Panc1 (cell line): Measurements from ENCODE around the gene CPA2. TPM values are rescaled to one million over a fixed set of nuclear protein-coding genes. Genes with fewer than 3 reads are reported as not detected.

ENCODE experiments used
- ATAC-seq: fragments of 200-7000 bp; cut with Tn5 transposase; 2 replicates; pipeline ENCODE4 v1.9.1; 2020; ENCODE audit warnings: mild to moderate bottlenecking, moderate library complexity
- BruUV-seq: library from RNA; stranded (reverse); fragments of 400-500 nt; replicated peaks from 2 replicates; lab custom pipeline; 2021; lab: Mats Ljungman, UMichigan
- CTCF ChIA-PET: fragments of 300-600 bp; sonication (Branson Sonifier 250); formaldehyde crosslinking; loops from one replicate; lab custom pipeline; 2022; ENCODE audit warnings: antibody characterized with exemption; lab: Charles Lee
- POLR2A ChIA-PET: fragments of 300-600 bp; sonication (Branson Sonifier 250); formaldehyde crosslinking; loops from one replicate; lab custom pipeline; 2022; ENCODE audit warnings: antibody characterized with exemption; lab: Charles Lee
- DNase-seq: peaks from one replicate; pipeline ENCODE4 v3.0.0-alpha.2; 2010; ENCODE audit warnings: low read depth, low spot score
- H3K27ac ChIP-seq: 2 replicates; pipeline ENCODE4 v1.5.1; 2011; ENCODE audit warnings: mild to moderate bottlenecking, low read length, inconsistent platforms
- H3K27me3 ChIP-seq: fragments of 200-500 bp; sonication (Bioruptor generic); 2 replicates; pipeline ENCODE4 v1.6.0; 2014; ENCODE audit warnings: low read length, inconsistent platforms; ENCODE audit not compliant: control insufficient read depth, insufficient read depth
- H3K36me3 ChIP-seq: fragments of 200-500 bp; sonication (Bioruptor generic); 2 replicates; pipeline ENCODE4 v1.5.1; 2014; ENCODE audit warnings: inconsistent platforms, mild to moderate bottlenecking, low read length, moderate library complexity; ENCODE audit not compliant: control insufficient read depth, insufficient read depth
- H3K4me1 ChIP-seq: 2 replicates; pipeline ENCODE4 v1.5.1; 2011; ENCODE audit warnings: inconsistent platforms, mild to moderate bottlenecking, low read length, moderate library complexity; ENCODE audit not compliant: control insufficient read depth, insufficient read depth
- H3K4me3 ChIP-seq, 2 experiments: 2 replicates each; pipeline ENCODE4 v1.5.1; 2011 to 2012; ENCODE audit warnings: low read depth in 2 of 2, low read length in 2 of 2, mild to moderate bottlenecking in 2 of 2, inconsistent platforms in 1 of 2, moderate library complexity in 1 of 2
- H3K9me3 ChIP-seq: fragments of 200-500 bp; sonication (Bioruptor generic); 2 replicates; pipeline ENCODE4 v1.5.1; 2014; ENCODE audit warnings: low read depth, mild to moderate bottlenecking, inconsistent platforms, low read length, moderate library complexity; ENCODE audit not compliant: control insufficient read depth, insufficient read depth
- CTCF ChIP-seq: fragments of 450-650 bp; IDR thresholded peaks from 2 replicates; pipeline ENCODE4 v1.5.1; 2017; ENCODE audit warnings: mild to moderate bottlenecking
- POLR2AphosphoS5 ChIP-seq: IDR thresholded peaks from 2 replicates; pipeline ENCODE4 v1.6.1; 2012; ENCODE audit warnings: mild to moderate bottlenecking, low read depth, low read length, moderate library complexity
- REST ChIP-seq, 2 experiments: IDR thresholded peaks; 2 replicates each; pipeline ENCODE4 v1.6.1; 2011 to 2012; ENCODE audit warnings: low read depth in 2 of 2, control low read depth in 1 of 2, low read length in 1 of 2, mild to moderate bottlenecking in 1 of 2, moderate library complexity in 1 of 2; ENCODE audit not compliant: insufficient read depth in 1 of 2
- SIN3A ChIP-seq: IDR thresholded peaks from 2 replicates; pipeline ENCODE4 v1.6.1; 2012; ENCODE audit warnings: low read depth, mild to moderate bottlenecking, low read length, moderate library complexity, borderline replicate concordance; ENCODE audit not compliant: insufficient read depth
- TCF7L2 ChIP-seq: IDR thresholded peaks from 2 replicates; pipeline ENCODE4 v1.6.1; 2011; ENCODE audit warnings: mild to moderate bottlenecking, low read depth, low read length, inconsistent platforms
- in situ Hi-C: cut with HindIII; loops from 2 replicates; pipeline ENCODE4 v1.10.0; 2016; ENCODE audit warnings: low sequenced_read_pairs, low pct_unique_long_range_greater_than_20kb
- intact Hi-C: fragments of 100-400 bp; cut with micrococcal nuclease; formaldehyde crosslinking; loops from one replicate; pipeline ENCODE4 v1.10.0; 2022; ENCODE audit not compliant: unreplicated experiment
- total RNA-seq: library from RNA; stranded (reverse); gene quantifications from one replicate; pipeline ENCODE4 v1.2.1, GENCODE V29; 2021; ENCODE audit not compliant: unreplicated experiment

The CPA2 gene
- total RNA-seq, 1 experiment from 2014 or later = 0.87 TPM

- ATAC-seq (no peak), DNase-seq (no peak)
- in situ Hi-C loops (no loop called here), intact Hi-C loops (no loop called here)
- no peaks in the 10 kb centered on the region for H3K9me3 ChIP-seq
- H3K27ac ChIP-seq = no peak overlapping the region
- no peaks in the 10 kb centered on the region for H3K27me3 ChIP-seq
- no peak overlapping the region for H3K4me3 ChIP-seq
- ChIA-PET POLR2A (no interaction called here), CTCF (no interaction called here)
- no peaks in the 10 kb centered on the region for H3K36me3 ChIP-seq
- BruUV-seq = no TSS peak
- no peaks in the 10 kb centered on the region for H3K4me1 ChIP-seq
- no peak for TF ChIP-seq REST (IDR thresholded peaks at IDR 0.05; ENCODE audit: insufficient read depth in 1 of 2, low read depth in 2 of 2, low read length in 1 of 2)
- TF ChIP-seq POLR2AphosphoS5 = no peak
- TF ChIP-seq SIN3A = no peak
- TF ChIP-seq TCF7L2 = no peak
- no peak for TF ChIP-seq CTCF
These were observed 33.2 kb downstream of the CPA2 start for GRCh38 chr7:130299866-130300265.

GRCh38 chr7:130301501-130302020, 34.9 kb downstream of the CPA2 start:
- Histone ChIP-seq H3K4me3 (no peak overlapping the region), H3K36me3 (no peaks in the 10 kb centered on the region), H3K4me1 (no peaks in the 10 kb centered on the region), H3K27ac (no peak overlapping the region), H3K27me3 (no peaks in the 10 kb centered on the region), H3K9me3 (no peaks in the 10 kb centered on the region)
- ChIA-PET CTCF (no interaction called here), POLR2A (no interaction called here)
- in situ Hi-C loops = no loop called here
- ATAC-seq = no peak
- intact Hi-C loops = no loop called here
- DNase-seq = no peak
- TF ChIP-seq CTCF (no peak), TCF7L2 (no peak), REST (IDR thresholded peaks at IDR 0.05; ENCODE audit: insufficient read depth in 1 of 2, low read depth in 2 of 2, low read length in 1 of 2) (no peak), SIN3A (no peak), POLR2AphosphoS5 (no peak)
- no TSS peak for BruUV-seq
